ENCODE results near the gene CROCC.
A peak's percentile ranks its signal among the peaks of the same experiment; 100 is the strongest.

The CROCC gene

GRCh38 chr1:16991571-16991970 is 69.8 kb downstream of the CROCC start:
- DNase-seq: no peak

- no peak for DNase-seq
These were observed 70.4 kb downstream of the CROCC start for GRCh38 chr1:16992102-16992501.

- DNase-seq: no peak
These were observed 70.9 kb downstream of the CROCC start for GRCh38 chr1:16992675-16993074.

- DNase-seq: no peak
These were observed 71.8 kb downstream of the CROCC start for GRCh38 chr1:16993521-16994038.

- no peak for DNase-seq
These were observed 75.1 kb downstream of the CROCC start for GRCh38 chr1:16996845-16997244.

GRCh38 chr1:16998589-16998988 is 76.9 kb downstream of the CROCC start:
- DNase-seq: no peak

- DNase-seq: no peak
These were observed 78.1 kb downstream of the CROCC start for GRCh38 chr1:16999863-17000262.

- no peak for DNase-seq
These were observed 80.2 kb downstream of the CROCC start for GRCh38 chr1:17001760-17002523.

- no peak for DNase-seq
These were observed 80.8 kb downstream of the CROCC start for GRCh38 chr1:17002524-17002902.

GRCh38 chr1:17004466-17005364 is 83.0 kb downstream of the CROCC start:
- no peak for DNase-seq

- DNase-seq: no peak
These were observed 83.6 kb downstream of the CROCC start for GRCh38 chr1:17005365-17005740.

GRCh38 chr1:17007121-17007520 is 85.4 kb downstream of the CROCC start:
- no peak for DNase-seq

GRCh38 chr1:17008208-17008855 is 86.6 kb downstream of the CROCC start:
- DNase-seq: no peak

- DNase-seq: no peak
These were observed 88.0 kb downstream of the CROCC start for GRCh38 chr1:17009706-17010105.

- no peak for DNase-seq
These were observed 89.3 kb downstream of the CROCC start for GRCh38 chr1:17011092-17011438.

- peak; percentile 85 for DNase-seq
These were observed 89.9 kb downstream of the CROCC start, which contains the start of gene ATP13A2 for GRCh38 chr1:17011439-17012307. Gene ATP13A2, minus strand, starts transcription at chr1:17011928. Its CDS starts 190 bp downstream, at chr1:17011738.

GRCh38 chr1:17012775-17013490 is 91.2 kb downstream of the CROCC start:
- DNase-seq: no peak

GRCh38 chr1:17013491-17014320 is 92.0 kb downstream of the CROCC start:
- DNase-seq: no peak

GRCh38 chr1:17014671-17015567 is 93.2 kb downstream of the CROCC start:
- no peak for DNase-seq

- no peak for DNase-seq
These were observed 94.6 kb downstream of the CROCC start for GRCh38 chr1:17016317-17016661.

Measured in activated CD4-positive, alpha-beta T cell treated with anti-CD3 and anti-CD28 coated beads for 48 hours (primary cell).